Measurements from ENCODE around the gene B4GAT1.

GRCh38 chr11:66313321-66314185, 33.9 kb downstream of the B4GAT1 start:
- TF ChIP-seq POLR2A (IDR thresholded peaks at IDR 0.05; ENCODE audit: borderline replicate concordance, extremely low read depth, insufficient read depth, insufficient read length), result no peak
- peak in 1 of 3 experiments; percentile 36; a peak in 2 of 6 replicates for TF ChIP-seq CTCF (IDR thresholded peaks at IDR 0.05 in 2 of 3, conservative IDR thresholded peaks at IDR 0.05 in 1 of 3; ENCODE audit: borderline replicate concordance in 1 of 3, insufficient read depth in 1 of 3, low read depth in 2 of 3, low read length in 2 of 3)
- no peak for TF ChIP-seq EZH2 (IDR thresholded peaks at IDR 0.05)
- no peak for TF ChIP-seq SIN3A (IDR thresholded peaks at IDR 0.05; ENCODE audit: low read depth)
- TF ChIP-seq CEBPB (IDR thresholded peaks at IDR 0.05; ENCODE audit: low read depth), result no peak
- no peak for TF ChIP-seq POLR2AphosphoS5 (IDR thresholded peaks at IDR 0.05; ENCODE audit: low read depth, low read length)
- no peak for TF ChIP-seq ELF1 (IDR thresholded peaks at IDR 0.05; ENCODE audit: borderline replicate concordance, low read depth)
- no peak for TF ChIP-seq FOSL1 (IDR thresholded peaks at IDR 0.05; ENCODE audit: low read depth)
- TF ChIP-seq ZFX (IDR thresholded peaks at IDR 0.05), result no peak
- no peak for TF ChIP-seq REST (IDR thresholded peaks at IDR 0.05; ENCODE audit: low read depth)
- TF ChIP-seq CBX3 (IDR thresholded peaks at IDR 0.05; ENCODE audit: low read depth), result no peak
- TF ChIP-seq MAX (IDR thresholded peaks at IDR 0.05), result no peak
- TF ChIP-seq EZH2phosphoT487 (IDR thresholded peaks at IDR 0.05; ENCODE audit: borderline replicate concordance), result no peak
- TF ChIP-seq YY1 (IDR thresholded peaks at IDR 0.05; ENCODE audit: extremely low read depth, insufficient replicate concordance, low read depth, low read length), result no peak
